Muscle of back (tissue), 11 donors: ENCODE results near the gene PSORS1C1. TPM values are rescaled to one million over a fixed set of nuclear protein-coding genes. Genes with fewer than 3 reads are reported as not detected.

Source experiments
- DNase-seq, 3 donors: peaks; one replicate each; pipeline versions ENCODE4 v3.0.0 to v3.0.0-alpha.2; 2013
- polyA plus RNA-seq, 10 donors: library from polyadenylated mRNA; unstranded; fragments of 120-200 nt; gene quantifications; one replicate each; pipeline ENCODE4 v1.2.1, GENCODE V29; 2013; ENCODE audit not compliant: insufficient read length in 10 of 10

PSORS1C1 gene
- polyA plus RNA-seq, 10 donors, result 0.12 to 2.1 (median 1.1) TPM

DNA sequence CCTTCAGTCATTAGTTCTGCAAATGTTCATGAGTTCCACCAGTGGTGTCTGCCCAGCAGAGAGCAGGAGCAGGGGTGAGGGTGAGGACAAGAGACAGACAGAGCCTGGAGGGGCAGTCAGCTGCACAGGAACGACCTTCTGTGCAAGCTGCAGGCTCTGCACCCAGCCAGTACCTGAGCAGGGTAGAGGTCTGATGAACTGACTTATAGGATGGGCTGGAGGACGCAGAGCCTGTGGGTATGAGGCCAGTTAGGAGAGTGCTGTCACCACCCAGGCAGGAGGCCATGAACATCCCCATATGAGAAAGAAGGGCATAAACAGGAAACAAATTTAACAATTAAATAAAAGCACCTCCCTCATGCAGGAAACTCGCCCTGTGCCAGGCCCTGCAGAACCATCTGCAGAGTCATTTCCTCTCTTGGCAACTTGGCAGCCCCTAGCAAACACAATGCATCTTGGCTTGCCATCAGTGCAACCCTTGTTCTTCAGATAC lies 20.2 kb upstream of the PSORS1C1 start:
- DNase-seq, result no peak

GRCh38 chr6:31096215-31096614 lies 18.4 kb upstream of the PSORS1C1 start:
- DNase-seq, result no peak

DNA sequence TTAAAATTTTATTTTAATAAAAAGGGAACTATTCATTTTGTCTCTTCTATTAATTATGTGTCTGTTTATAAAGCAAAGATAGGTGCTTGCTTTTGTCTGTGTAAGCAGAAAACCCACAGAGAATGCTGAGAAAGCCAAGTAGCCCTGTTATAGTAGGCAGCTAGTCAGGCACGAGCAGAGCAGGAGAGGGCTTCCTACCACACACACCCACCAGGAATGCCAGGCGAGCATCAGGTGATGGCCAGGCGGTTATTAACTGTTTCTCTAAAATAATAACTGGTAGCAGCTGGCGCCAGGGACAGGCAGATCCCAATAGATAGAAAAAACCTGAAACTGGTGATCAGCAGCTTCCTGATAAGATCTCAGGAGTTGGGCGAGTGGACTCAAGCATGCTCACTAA lies 17.9 kb upstream of the PSORS1C1 start:
- DNase-seq, result no peak

GRCh38 chr6:31098449-31098938 lies 16.1 kb upstream of the PSORS1C1 start:
- DNase-seq, result no peak

- DNase-seq, result no peak
These were observed 11.5 kb upstream of the PSORS1C1 start for GRCh38 chr6:31103136-31103535.

DNA sequence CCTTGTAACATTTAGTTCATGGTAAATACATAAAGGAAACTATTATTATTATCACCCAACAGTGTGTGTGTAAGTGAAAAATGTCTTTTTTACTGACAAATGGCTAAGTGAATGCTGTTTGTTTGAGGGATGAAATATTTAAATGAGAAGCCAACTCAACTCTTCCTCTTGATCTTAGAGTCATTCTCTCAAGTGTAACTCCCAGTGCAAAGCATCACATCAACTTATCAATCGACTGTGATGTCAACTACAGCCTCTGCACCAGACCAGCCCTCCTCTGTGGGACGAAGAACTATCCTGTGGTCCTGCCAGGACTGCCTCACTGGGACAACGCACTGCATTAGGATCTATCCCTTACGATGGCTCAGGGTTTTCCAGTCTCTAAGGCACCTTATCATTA lies 7.5 kb upstream of the PSORS1C1 start:
- no peak for DNase-seq

GRCh38 chr6:31110825-31111582 lies 3.6 kb upstream of the PSORS1C1 start:
- no peak for DNase-seq

GRCh38 chr6:31111712-31112111 lies 2.9 kb upstream of the PSORS1C1 start:
- no peak for DNase-seq

GRCh38 chr6:31112478-31112877 lies 2.1 kb upstream of the PSORS1C1 start, which contains the start of gene C6orf15:
Gene C6orf15 (minus strand): TSS chr6:31112575. CDS start chr6:31112555, 20 bp downstream.
- DNase-seq, result no peak

GRCh38 chr6:31113861-31114540 lies 599 bp upstream of the PSORS1C1 start:
- peak; percentile 41 to 65 (median 47) for DNase-seq

GRCh38 chr6:31114970-31115849 lies 610 bp downstream of the PSORS1C1 start:
- no peak for DNase-seq

- no peak for DNase-seq
These were observed 1.5 kb downstream of the PSORS1C1 start for GRCh38 chr6:31115941-31116560.

DNA sequence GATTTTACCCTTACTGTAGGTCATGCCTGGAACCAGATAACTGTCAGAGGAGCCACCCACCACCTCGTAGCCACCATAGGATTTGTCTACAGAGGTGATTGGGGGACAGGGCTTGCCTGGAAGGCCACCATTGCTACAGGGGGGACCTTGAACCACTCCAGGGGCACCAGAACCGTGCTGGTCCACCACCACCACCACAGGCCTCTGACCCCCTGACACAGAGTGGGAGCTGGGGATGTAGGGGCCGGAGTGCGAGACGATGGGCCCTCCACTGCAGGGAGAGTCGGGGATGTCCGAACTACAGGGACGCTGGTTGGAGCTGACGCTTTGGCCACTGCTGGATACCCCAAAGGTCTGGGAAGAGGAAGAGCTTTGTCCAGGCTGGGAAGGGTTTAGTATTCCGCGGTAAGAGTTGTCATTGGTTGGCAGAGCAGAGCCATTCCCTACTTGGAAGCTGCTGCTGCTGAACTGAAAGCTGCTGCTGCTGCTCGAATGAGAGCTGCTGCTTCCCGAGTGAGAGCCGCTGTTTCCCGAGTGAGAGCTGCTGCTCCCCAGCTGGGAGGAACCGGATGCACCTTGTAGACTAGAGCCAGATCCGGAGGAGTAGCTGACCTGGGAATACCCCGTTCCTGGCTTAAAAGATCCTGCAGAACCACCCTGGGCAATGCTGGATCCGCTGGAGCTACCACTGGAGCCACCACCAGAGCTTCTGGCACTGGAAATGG lies 2.2 kb downstream of the PSORS1C1 start:
- DNase-seq, result peak in 1 of 3 donors; percentile 60

GRCh38 chr6:31118178-31118577 lies 3.6 kb downstream of the PSORS1C1 start:
- no peak for DNase-seq

DNA sequence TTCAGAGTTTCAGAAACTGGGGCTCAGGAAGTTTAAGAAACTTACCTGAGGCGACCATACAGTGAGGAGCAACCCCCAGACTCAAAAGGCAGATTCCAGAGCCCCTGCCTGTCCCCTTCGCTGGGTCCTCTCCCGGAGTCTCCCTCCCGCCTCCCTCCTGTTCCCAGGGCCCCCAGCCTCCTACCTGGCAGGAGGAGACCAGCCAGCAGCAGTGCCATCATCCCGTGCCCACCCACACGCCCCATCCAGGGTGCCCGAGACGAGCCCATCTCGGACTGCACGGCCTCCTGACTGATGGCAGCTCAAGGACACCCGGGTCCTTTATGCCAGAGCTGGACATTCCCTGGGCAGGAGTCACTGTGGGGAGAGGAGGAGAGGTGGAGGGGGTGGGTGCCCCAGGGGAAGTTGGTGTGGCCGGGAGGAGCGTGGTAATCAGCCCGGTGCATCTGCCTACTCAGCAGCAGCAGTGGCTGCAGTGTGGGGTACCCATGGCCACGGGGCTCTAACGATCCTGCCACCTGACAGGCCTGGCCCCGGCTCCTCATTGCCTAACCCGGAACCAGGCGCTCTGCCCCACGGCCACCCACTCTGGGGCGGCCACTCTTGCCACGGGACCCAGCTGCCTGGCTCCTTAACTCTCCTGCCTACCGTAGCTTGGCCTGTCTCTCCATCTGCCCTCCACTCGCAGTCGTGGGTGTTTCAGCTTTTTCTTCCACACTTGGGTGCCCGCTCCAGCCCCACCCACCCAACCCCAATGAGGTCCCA lies 5.7 kb downstream of the PSORS1C1 start, which contains the start of gene CDSN:
Gene CDSN, minus strand, starts transcription at position 296 of the 765 bp plus-strand sequence. Its CDS starts 27 bp downstream, at position 269.
- no peak for DNase-seq

DNA sequence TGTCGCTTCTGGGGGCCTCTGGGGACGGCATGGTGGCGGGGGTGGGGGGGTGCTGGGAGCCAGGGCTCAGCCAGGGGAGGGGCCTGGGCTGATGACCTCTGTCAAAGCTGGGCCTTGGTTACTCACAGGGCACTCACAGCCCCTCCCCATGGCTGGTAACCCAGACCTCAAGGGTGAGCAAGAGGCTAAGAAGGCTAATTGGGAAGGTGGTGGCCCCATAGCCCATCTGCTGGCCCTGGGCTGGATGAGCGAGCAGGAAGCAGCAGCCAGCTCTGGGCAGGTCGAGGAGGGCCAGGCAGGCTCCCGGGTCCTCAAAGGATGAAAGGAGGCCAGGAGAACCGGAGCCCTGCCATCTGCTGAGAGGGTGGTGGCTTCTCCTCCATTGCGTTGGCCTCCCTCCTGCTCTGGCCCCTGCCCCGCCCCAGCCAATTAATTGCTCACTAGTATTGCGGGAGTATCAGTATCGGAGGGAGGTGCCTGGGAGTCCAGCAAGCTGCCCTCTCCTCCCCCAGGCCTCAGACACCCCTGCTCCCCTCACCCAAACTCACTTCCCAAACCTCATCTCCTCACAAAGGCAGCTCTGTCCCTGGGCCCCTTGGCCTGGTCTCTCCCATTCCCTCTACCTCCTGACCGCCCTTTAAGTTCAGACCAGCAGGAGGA lies 6.7 kb downstream of the PSORS1C1 start:
- DNase-seq, result no peak

- peak; percentile 34 to 74 (median 69) for DNase-seq
These were observed 8.4 kb downstream of the PSORS1C1 start for GRCh38 chr6:31122791-31123706.

DNA sequence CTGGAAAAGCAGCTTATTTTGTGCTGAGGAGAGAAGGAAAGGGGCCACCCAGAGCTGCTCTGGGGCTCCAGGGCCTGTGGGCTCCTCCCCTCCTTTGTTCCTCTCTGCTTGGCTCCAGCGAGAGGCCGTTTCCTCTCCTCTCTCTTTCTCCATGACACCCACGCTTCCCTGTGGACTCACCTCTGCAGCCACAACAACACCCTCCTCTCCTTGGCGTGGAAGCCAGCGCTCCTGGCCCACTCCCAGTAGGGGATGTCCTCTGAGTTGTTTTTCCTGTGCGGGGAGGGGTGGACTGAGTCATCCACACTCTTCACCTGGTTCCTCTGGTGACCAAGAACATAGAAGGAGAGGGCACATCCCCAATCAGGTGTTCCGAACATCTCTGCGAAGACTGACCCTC lies 10.6 kb downstream of the PSORS1C1 start:
- DNase-seq, result peak in 2 of 3 donors; percentile 51 to 79
